ENCODE measurements around the gene LEKR1.

LEKR1 gene

GRCh38 chr3:157029365-157029790, 203.2 kb downstream of the LEKR1 start:
- TF ChIP-seq TAF1 (IDR thresholded peaks at IDR 0.05; ENCODE audit: borderline replicate concordance, insufficient read depth, low read length) (no peak), FOXP2 (optimal IDR thresholded peaks at IDR 0.05; ENCODE audit: borderline replicate concordance, extremely low read depth, extremely low read length, insufficient read depth) (no peak), SIN3A (IDR thresholded peaks at IDR 0.05; ENCODE audit: borderline replicate concordance, insufficient read depth, low read length) (no peak), POLR2AphosphoS5 (IDR thresholded peaks at IDR 0.05; ENCODE audit: low read depth, low read length) (no peak), REST (IDR thresholded peaks at IDR 0.05; ENCODE audit: insufficient read depth in 1 of 2, low read depth in 2 of 2, low read length in 2 of 2) (no peak)

- no peak for TF ChIP-seq SIN3A (IDR thresholded peaks at IDR 0.05; ENCODE audit: borderline replicate concordance, insufficient read depth, low read length)
- no peak for TF ChIP-seq TAF1 (IDR thresholded peaks at IDR 0.05; ENCODE audit: borderline replicate concordance, insufficient read depth, low read length)
- TF ChIP-seq POLR2AphosphoS5 (IDR thresholded peaks at IDR 0.05; ENCODE audit: low read depth, low read length) = no peak
- TF ChIP-seq FOXP2 (optimal IDR thresholded peaks at IDR 0.05; ENCODE audit: borderline replicate concordance, extremely low read depth, extremely low read length, insufficient read depth) = no peak
- TF ChIP-seq REST (IDR thresholded peaks at IDR 0.05; ENCODE audit: insufficient read depth in 1 of 2, low read depth in 2 of 2, low read length in 2 of 2) = no peak
These were observed 204.6 kb downstream of the LEKR1 start for GRCh38 chr3:157030712-157031111.

- TF ChIP-seq POLR2AphosphoS5 (IDR thresholded peaks at IDR 0.05; ENCODE audit: low read depth, low read length) (no peak), TAF1 (IDR thresholded peaks at IDR 0.05; ENCODE audit: borderline replicate concordance, insufficient read depth, low read length) (no peak), FOXP2 (optimal IDR thresholded peaks at IDR 0.05; ENCODE audit: borderline replicate concordance, extremely low read depth, extremely low read length, insufficient read depth) (no peak), REST (IDR thresholded peaks at IDR 0.05; ENCODE audit: insufficient read depth in 1 of 2, low read depth in 2 of 2, low read length in 2 of 2) (no peak), SIN3A (IDR thresholded peaks at IDR 0.05; ENCODE audit: borderline replicate concordance, insufficient read depth, low read length) (no peak)
These were observed 206.8 kb downstream of the LEKR1 start for GRCh38 chr3:157033001-157033400.

- TF ChIP-seq FOXP2 (optimal IDR thresholded peaks at IDR 0.05; ENCODE audit: borderline replicate concordance, extremely low read depth, extremely low read length, insufficient read depth) (no peak), SIN3A (IDR thresholded peaks at IDR 0.05; ENCODE audit: borderline replicate concordance, insufficient read depth, low read length) (no peak), TAF1 (IDR thresholded peaks at IDR 0.05; ENCODE audit: borderline replicate concordance, insufficient read depth, low read length) (no peak), POLR2AphosphoS5 (IDR thresholded peaks at IDR 0.05; ENCODE audit: low read depth, low read length) (no peak), REST (IDR thresholded peaks at IDR 0.05; ENCODE audit: insufficient read depth in 1 of 2, low read depth in 2 of 2, low read length in 2 of 2) (no peak)
These were observed 214.3 kb downstream of the LEKR1 start for GRCh38 chr3:157040456-157040855.

GRCh38 chr3:157042226-157042625, 216.1 kb downstream of the LEKR1 start:
- TF ChIP-seq FOXP2 (optimal IDR thresholded peaks at IDR 0.05; ENCODE audit: borderline replicate concordance, extremely low read depth, extremely low read length, insufficient read depth) (no peak), REST (IDR thresholded peaks at IDR 0.05; ENCODE audit: insufficient read depth in 1 of 2, low read depth in 2 of 2, low read length in 2 of 2) (no peak), TAF1 (IDR thresholded peaks at IDR 0.05; ENCODE audit: borderline replicate concordance, insufficient read depth, low read length) (no peak), SIN3A (IDR thresholded peaks at IDR 0.05; ENCODE audit: borderline replicate concordance, insufficient read depth, low read length) (no peak), POLR2AphosphoS5 (IDR thresholded peaks at IDR 0.05; ENCODE audit: low read depth, low read length) (no peak)

All from PFSK-1 (cell line).